Activated CD4-positive, alpha-beta T cell treated with anti-CD3 and anti-CD28 coated beads, Interleukin-2, amount 50 U/mL, for 4 hours (primary cell): ENCODE results near the gene DLGAP3.

ENCODE experiments used
- DNase-seq, 2 experiments: peaks; one replicate each; pipeline ENCODE4 v3.0.0-alpha.2; 2020

Gene DLGAP3

DNA sequence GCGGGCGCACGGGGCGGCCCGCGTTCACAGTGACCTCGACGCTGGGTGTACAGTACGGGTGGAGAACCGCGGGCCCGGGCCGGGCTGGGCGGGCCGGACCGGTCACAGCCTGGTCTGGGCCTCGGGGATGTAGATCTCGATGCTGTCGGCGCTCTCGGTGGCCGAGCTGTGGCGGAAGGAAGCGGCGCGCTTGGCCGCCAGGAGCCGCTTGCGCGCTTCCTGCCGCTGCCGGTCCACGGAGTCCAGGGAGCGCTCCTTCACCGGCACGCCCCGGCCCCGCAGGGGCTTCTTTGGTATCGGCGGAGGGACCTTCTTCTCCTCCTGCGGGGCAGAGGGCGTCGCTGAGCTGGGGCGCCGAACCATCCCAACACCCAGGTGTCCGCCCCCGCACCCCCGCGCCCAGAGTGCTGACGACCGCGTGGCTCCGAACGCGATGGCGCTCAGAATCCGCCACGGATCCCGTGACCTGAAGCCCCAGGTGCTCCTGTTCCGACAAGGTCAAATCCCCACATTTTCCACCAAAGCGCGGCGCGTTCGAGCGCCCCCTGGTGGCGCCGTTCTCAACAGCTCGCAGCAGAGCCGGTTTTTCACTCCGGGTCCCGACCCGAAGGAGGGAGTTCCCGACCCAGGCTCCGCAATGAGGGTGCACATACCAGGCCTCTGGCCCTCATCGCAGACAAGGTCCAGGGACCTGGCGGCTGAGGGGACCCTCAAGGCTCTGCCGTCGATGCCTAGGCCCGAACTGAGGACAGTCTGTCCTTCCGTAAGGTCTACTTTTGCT, 63.3 kb downstream of the DLGAP3 start:
- DNase-seq: peak; percentile 95 to 96

DNA sequence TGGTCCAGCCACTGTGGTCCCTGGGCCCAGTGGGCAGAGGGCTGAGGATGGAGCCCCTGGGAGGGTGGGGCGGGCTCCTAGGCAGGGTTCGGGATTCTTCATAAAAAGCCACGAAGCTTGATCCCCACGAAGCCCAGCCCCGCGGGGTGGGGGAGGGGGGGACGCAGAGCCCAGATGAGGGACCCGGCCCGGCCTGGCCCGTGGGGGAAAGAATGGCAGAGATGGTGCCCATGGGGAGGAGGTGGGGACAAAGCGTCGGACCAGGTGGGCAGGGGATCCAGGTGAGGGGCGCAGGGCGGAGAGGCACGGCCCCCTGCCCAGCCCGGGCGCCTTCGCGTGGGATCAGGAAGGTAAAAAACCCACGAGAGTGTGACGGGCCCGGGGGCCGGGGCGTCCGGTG, 63.9 kb downstream of the DLGAP3 start:
- DNase-seq: no peak

DNA sequence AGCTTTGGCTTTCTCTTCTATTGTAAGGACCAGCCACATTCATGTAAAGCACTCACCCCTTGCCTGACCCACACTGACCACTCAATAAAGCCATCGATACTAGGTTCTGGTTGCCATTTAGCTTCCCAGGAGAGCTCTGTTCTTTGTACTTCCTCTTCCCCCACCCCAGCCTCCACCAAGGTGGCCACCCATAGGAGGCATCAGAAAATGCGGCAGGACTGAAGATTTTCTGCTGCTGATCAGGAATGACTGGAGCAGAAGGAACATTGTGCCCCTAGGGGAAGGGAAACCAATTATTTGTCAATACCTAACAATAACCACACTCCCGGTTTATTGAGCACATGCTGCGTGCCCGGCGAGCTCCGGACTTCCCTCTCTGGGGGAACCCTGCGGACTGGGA, 64.7 kb downstream of the DLGAP3 start:
- DNase-seq: no peak

DNA sequence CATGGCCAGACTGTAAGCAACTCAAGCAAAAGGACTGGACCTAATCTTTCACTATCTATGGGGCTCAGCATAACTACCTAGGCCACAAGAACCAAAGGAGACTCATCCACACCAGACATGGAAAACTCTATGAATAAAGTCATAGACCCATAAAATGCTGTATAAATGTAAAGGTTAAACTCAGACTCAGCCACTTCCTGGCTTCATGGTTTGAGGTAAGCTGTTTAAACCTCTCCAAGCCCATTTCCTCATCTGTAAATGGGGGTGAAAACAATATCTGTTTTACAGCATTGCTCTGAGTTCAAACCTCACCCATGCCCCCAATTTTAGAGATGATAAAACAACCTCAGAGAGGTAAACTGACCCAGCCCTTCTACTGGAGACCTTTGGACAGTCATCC, 65.9 kb downstream of the DLGAP3 start:
- no peak for DNase-seq

DNA sequence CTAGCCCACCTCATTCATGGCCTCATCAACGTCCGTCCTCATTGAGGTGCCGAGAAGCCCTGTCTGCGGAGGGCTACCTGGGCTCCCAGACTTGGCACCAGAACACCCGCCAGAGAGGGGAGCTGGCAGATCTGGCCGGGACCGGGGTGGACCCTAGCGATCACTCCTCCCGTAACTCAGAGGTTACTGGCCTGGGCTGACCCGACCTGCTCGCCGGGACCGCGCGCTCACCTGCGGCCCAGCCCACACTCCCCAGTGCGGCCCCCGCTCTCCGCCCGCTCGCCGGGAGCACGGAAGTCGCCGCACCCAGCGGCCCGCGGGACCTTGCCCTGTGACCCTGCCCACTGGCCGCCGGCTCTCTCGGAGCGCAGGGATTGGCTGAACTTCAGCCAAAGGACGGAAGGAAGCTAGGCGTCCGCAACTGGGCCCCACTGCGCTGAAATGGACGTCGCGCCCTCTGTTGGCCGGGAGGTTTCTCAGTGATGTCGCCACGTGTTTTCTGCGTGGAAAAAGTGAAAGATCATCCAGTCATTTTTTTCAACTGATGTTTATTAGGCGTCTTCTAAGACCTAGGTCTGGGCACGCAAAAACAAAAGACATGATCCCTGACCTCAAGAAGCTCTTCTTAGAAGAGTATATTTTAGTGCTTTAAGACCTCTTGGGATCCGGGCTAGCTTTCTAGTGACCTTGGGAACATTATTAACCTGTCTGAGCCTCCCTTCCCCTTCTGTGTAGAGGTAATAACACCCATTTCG, 69.8 kb downstream of the DLGAP3 start, which contains the start of gene SMIM12:
Gene SMIM12 (minus strand): TSS at position 304 of the 755 bp plus-strand sequence. CDS start 3,772 bp downstream, outside the sequence.
- peak; percentile 91 to 92 for DNase-seq

DNA sequence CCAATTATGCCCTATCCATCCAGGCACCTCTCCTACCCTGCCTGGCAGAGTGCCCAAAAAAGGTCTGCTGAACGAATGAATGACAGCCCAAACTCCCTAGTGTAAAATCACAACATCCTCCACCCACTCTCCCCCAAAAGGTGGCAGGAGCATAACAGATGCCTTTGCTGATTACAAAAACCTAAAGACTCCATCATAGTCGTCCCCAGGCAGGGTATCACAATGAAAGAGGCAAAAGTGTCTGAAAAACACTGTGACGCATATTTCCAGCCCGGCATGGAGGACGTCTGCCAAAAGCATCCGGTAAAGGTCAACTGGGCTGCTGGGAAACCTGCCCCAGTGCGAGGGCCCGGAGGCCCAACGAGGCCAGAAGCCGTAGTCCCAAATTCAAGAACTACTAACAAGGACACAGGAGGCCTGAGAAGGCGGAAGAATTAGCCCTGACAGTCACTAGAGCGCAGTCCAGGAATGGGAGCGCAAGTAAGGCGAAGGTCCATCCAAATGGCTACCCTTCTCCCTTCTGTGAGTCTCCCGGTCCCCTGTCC, 70.5 kb downstream of the DLGAP3 start:
- peak; percentile 40 to 42 for DNase-seq

DNA sequence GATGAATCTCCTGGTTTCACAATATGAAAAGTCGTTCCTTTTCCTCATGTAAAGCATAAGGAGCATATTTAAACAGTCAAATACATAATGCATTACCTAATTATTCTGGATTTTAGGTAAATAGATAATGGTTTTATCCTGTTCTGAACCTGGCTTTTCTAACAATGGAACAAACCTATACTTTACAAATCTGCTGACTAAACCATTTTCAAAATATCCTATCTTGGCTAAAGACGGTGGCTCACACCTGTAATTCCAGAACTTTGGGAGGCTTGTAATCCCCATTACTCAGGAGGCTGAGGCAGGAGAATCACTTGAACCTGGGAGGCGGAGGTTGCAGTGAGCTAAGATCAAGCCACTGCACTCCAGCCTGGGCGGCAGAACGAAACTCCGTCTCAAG, 72.8 kb downstream of the DLGAP3 start:
- DNase-seq: no peak

DNA sequence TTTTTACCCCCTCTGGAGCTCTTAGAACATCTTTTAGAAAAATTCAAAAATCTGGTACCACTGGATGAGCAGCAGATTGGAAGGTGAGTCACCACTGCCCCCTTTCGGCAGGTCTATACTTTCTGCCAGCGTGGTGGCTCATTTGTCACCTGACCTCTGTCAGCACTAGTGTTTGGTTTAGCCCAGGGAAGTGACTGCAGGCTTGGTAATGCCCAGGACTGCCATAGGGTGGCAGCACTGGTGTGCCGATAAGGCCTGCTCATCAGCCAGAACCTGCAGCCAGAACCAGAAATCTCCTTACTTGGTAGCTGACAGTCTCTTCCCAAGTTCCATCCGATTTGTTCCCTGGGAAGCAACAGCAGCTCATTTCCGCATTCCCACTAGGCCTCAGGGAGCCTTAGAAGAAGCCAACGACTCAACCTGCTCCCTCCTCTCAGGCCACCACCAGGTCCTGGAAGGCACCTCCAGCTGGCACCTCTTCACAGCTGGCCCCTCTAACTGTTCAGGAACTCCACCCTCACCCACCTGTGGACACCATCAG, 76.7 kb downstream of the DLGAP3 start:
- peak; percentile 86 for DNase-seq

DNA sequence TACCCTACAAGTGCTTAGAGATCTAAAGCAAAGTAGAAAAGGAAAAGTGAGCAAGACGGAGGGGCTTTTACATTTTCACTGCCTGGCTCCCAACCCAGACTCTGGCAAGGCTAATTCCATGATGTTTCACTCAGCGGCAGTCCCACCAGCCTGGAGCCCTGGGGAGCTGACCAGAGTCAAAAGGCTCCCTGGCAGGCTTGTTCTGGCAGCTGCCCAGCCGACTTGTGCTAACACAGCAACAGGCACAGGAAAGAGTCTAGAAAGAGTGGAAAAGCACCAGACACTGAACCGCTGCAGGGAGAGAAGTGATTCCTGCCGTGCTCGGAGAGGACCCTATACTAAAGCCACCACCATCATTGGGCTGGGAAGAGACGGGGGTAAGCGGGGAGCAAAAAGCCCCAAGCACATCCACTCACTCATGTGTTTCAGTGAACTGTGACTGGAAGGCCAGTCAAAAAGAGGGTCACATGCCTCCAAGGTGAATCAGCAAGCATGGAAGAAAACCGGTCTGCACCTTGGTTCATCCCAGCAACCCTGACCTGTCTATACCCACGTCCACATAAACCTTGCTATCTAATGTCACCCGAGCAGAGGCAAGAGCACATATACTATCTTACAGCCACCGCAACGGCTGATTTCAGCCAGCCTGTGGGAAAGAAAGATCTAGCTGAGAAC, 77.9 kb downstream of the DLGAP3 start:
- no peak for DNase-seq

DNA sequence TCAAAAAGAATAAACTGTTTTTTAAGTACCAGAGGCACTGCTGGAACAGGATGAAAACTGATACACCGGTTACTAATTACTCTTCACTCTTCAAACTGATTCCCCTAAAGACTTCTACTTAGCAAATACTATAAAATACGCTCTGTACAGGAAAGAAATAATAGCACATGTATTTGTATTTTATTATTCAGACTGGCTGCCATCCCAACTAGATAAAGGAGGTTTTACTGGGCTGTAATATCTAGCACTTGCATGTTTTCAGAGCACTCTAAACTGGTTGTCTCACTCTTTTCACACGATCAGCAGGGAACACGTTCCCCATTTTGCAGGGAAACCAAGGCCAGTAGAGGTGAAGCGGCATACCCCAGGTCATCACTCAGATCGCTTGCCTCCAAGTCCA, 79.1 kb downstream of the DLGAP3 start:
- no peak for DNase-seq

DNA sequence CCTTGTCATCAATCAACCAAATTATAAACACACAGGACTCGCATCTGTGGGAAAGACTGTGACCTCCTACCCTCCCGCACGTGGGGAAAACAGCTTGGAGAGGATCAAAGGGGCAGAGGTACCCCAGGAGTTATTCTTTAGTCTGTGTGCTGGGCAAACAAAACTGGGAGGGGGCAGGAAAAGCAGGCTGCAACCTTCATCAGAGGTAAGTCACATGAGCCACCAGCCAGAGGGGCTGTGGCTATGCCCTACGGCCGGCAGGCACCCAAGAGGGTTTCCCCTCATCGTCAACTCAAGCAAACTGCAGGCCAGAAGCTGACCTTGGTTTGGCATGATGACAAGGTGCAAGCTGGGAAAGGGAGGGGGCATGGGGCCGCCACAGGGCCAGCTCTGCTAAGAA, 82.4 kb downstream of the DLGAP3 start:
- no peak for DNase-seq

DNA sequence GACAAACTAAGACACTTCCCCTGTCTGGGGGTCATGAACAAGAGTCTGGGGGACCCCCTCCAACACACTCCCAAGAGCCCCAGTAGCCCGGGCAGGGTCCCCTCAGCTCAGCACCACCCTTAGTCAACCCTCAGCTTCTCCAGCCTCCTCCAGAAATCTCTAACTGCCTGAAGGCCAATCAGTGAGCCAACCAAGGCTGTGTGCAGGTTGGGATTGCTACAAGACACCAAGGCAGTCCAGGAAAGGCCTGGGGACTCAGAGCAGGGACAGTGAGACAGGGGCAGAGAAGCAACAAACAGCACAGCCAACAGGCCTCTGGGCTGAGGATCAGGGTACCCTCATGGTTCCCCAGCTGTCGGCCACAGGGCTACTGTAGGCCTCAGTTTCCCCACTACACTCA, 83.2 kb downstream of the DLGAP3 start:
- no peak for DNase-seq

DNA sequence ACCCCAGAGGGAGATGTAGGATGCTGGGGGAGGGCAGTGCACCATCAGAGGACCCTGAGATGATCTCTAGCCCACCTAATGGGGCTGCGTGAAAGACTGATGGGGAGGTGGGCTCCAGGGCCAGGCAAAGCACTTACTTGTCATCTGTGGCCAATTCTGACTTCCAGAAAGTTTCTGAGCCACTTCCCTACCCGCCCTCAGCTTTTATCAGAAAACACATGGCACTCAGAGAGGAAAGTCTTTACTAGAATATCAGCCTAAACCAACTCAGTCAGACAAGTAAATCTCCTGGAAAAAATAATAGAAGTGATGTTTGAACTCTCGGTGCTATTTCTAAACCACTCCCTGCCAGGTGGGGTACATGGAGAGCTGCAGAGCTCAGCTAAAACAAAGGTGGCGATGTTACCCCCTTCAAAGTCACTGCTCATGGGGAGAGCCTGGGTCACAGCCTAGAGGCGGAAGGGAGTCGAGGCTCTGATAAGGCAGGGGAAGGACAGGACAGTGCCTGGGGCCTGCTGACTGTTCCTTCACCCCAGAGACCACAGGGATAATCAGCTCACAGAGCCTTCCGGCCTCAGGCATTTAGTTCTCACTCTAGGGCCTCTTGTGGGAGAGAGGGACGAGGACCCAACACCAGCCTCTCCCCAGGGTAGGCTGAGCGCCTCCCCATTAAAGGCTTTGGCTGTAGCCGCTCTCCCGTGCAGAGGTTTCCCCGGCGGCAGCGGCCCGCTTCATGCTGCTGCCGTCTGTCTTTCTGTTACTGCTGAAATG, 84.1 kb downstream of the DLGAP3 start:
- no peak for DNase-seq

DNA sequence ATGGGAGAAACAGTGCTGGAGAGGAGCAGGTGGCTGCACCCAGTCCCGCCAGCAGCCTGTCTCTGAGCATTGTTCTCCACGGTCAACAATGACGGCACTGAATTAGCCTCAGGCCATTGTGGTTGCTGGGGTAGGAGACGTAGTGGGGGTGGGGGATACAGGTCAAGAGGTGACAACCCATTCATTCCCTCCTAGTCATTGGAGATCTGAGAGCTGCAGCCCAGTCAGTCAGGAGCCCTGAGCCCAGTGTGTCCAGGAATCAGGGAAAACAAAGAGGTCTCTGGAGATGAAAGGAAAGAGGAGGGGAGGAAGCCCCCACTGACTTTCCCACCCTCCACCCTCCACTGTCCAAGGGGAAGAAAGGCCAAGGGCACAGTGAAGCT, 85.2 kb downstream of the DLGAP3 start:
- DNase-seq: no peak

DNA sequence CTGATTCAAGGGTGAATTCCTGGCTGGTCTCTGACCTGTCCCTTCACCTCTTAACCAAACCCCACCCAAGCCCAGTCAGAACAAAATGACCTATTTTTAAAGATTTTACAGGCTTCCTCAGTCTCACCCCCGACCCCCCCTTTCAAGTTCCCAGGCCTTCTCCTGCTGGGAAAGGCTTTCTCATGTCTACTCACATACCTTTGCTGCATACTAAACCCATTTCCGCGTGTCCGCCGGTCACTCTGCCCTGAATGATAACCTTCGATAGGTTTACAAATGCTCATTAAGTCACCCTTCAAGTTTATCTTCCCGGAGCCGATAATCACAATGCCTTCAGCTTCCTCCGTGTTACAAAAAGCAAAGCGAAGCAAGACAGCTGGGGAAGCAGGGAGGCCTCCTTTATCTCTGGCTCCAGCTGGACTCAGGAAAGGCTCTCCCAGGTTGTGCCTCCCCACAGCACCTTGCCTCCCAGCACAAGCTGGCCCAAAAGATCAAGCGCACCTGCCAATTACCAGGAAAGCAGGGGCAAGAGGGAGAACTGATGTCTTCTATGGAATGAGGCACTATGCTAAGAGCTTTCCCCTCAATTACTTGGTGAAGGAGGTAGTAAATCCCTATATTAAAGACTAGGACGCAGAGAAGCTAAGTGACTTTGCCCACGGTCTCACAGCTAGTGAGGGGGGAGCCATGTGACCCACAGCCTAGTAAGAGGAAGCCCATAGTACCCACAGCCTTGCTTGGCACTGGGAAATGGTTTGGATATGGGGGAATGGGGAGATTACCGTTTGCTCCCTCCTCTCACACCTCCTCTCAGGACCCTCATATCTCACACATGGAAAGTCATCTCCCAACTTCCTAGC, 85.8 kb downstream of the DLGAP3 start:
- DNase-seq: no peak

DNA sequence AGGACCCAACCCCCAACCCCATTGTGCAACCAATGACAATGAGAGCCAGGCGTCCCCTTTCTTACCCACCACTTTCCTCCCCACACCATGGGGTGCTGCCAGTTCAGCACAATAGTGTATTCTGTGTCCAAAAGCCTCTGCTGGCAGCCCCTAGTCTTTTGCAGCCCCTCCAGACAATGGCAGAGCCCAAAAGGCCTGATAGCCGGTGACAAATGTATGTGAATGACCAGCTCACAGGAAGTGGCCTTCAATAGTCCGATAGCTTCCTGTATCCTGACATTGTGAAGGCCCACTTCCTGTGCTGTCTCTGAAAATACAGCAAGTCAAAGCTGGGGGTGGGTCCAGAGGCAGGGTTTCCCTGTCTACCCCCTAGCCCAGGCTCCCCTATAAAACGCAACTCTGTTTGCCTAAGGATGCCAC, 86.5 kb downstream of the DLGAP3 start:
- no peak for DNase-seq

DNA sequence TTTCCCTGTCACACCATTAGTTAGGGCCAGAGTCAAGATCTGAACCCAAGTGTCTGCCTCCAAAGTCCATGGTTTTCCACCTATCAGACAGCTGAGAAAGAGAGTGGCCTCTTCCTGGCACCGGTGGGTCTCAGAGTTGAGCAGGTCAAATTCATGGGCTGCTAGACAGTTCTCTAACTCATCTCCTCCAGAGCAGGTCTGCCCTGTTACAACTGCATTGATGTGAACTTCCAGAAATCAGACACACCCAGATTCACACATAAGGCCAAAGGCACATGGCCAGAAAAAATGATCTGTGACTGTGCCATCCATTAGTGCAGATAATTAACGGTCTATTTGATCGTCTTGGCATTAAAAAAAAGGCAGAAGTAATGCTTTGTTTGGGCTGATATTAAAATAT, 87.4 kb downstream of the DLGAP3 start:
- DNase-seq: no peak

DNA sequence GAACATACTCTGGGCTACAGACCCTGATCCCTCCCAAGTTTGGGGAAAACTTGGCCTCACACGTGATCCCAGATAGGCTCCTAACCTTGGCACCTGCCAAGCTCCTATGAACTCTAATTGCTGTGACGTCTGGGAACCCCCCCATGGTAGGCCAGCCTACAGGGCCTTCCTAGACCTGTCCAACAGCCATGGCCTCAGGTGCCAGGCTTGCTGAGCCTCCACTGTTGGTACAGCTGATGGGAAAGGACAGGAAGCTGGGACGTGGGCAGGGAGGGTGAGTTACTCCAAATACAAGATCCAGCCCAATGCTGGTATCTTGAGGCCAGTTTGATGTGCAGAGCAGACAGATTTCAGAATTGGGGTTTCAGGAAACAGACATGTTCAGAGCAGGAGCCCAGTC, 89.0 kb downstream of the DLGAP3 start:
- no peak for DNase-seq

DNA sequence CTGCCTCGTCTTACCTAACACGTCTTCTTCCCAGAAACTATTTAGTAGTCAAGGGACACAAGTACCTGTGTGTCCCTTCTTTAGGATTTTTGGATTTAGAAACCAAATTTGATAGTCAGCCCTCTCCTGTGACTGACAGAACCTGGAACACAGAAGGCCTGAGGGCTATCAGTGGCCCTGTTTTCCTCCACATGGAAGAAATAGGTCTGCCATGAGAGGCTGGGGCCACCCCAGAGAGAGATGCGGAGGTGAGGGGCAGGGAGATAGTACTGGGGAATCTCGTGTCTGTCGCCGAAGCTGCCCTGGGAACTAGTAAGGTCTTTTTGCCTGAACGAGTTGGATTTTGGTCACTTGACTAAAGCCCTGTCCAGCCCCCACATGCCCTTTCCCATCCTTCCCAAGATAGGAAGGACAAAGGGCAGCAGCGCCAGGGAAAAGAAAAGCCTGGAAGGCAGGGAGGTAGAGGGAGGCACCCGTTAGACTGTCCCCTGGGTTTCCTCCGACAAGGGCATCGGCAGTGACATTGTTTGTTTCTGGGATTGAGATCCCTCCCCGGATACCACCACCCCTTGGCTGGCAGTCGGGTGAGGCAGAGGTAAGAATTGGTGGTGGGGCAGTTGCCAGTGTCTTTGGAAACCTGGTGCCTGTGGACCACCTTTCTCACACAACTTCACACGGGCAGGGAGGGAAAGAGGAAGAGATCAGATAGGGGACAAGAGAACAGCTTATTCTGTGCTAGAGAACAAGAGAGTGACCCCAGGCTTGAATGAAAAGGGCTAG, 89.7 kb downstream of the DLGAP3 start:
- no peak for DNase-seq

DNA sequence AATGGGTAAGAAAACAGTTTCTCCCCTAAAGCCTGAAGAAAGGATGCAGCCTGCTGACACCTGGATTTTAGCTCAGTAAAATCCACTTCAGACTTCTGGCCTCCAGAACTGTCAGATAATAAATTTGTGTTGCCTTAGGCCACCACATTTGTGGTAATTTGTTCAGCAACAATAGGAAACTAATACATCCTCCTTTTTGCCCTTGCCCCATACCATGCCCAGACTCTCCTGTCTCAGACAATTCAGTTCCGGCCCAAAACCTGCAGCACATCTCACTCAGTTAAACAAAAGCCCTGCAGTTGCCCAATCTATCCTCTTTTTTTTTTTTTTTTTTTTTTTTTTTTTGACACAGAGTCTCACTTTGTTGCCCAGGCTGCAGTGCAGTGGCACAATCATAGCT, 95.7 kb downstream of the DLGAP3 start:
- DNase-seq: no peak
